ENCODE results near the gene NSG2. TPM values are rescaled to one million over a fixed set of nuclear protein-coding genes. Genes with fewer than 3 reads are reported as not detected.

The NSG2 gene
- total RNA-seq, 1 experiment from 2014 or later: not detected

- Mint-ChIP-seq H3K4me1 (peaks cover 0 to 13% of the 10 kb centered on the region in 2 experiments; a peak in 3 of 4 replicates), H3K4me3 (no peak overlapping the region), H3K27ac (no peak overlapping the region), H3K36me3 (ENCODE audit: insufficient read depth in 1 of 3, low read depth in 3 of 3) (no peaks in the 10 kb centered on the region), H3K27me3 (ENCODE audit: low read depth) (peaks cover 18% of the 10 kb centered on the region), H3K9me3 (peaks cover 0 to 2% of the 10 kb centered on the region in 2 experiments; a peak in 1 of 5 replicates)
- H2AK5ac ChIP-seq (ENCODE audit: insufficient read length, low read length): no peak overlapping the region
- no peak overlapping the region for H3K18ac ChIP-seq (ENCODE audit: insufficient read length, low read depth, low read length)
- no peak overlapping the region for H2AFZ ChIP-seq (ENCODE audit: low read length)
- H2BK120ac ChIP-seq (ENCODE audit: low read depth, low read length, poor library complexity, severe bottlenecking): no peak overlapping the region
- H4K20me1 ChIP-seq (ENCODE audit: control insufficient read depth, insufficient read depth, insufficient read length): no peaks in the 10 kb centered on the region
- no peak overlapping the region for H2BK15ac ChIP-seq (ENCODE audit: low read depth, low read length)
- WGBS (ENCODE audit: extremely low coverage, insufficient read length, low lambda C conversion rate): no CpG with 5 or more reads among the region's 5 CpGs
- no peak overlapping the region for H2BK12ac ChIP-seq (ENCODE audit: insufficient read length, low read depth, low read length)
- H4K91ac ChIP-seq (ENCODE audit: insufficient read length, low read depth, low read length): no peak overlapping the region
- no peaks in the 10 kb centered on the region for H3K79me2 ChIP-seq (ENCODE audit: insufficient read depth, low read length)
- no peak overlapping the region for H4K8ac ChIP-seq (replicated peaks; ENCODE audit: insufficient read length, low read depth, low read length)
- DNase-seq: no peak
- no peak overlapping the region for H2BK20ac ChIP-seq (ENCODE audit: low read depth, low read length, poor library complexity, severe bottlenecking)
- H3K4me1 ChIP-seq (ENCODE audit: insufficient read depth, low read length): no peaks in the 10 kb centered on the region
- H3K9me3 ChIP-seq (ENCODE audit: control insufficient read depth, low read depth, low read length): no peaks in the 10 kb centered on the region
- no peaks in the 10 kb centered on the region for H3K23me2 ChIP-seq (ENCODE audit: insufficient read length, low read depth, low read length, poor library complexity, severe bottlenecking)
- no peak overlapping the region for H3K4me2 ChIP-seq (ENCODE audit: insufficient read depth, insufficient read length, low read length)
- H3K4ac ChIP-seq (ENCODE audit: low read depth, low read length): no peak overlapping the region
- H3K56ac ChIP-seq (ENCODE audit: insufficient read length, low read depth, low read length): no peak overlapping the region
- no peak overlapping the region for H3K14ac ChIP-seq (ENCODE audit: insufficient read depth, low read length)
- H3K9ac ChIP-seq (ENCODE audit: extremely low read depth, insufficient read length, low read length): no peak overlapping the region
- TF ChIP-seq CTCF (conservative IDR thresholded peaks at IDR 0.05): no peak
- no peak overlapping the region for H3K27ac ChIP-seq (ENCODE audit: insufficient read length, low read depth, low read length)
- no peaks in the 10 kb centered on the region for H3K27me3 ChIP-seq (ENCODE audit: insufficient read depth, low read length)
- no peak overlapping the region for H2BK5ac ChIP-seq (ENCODE audit: insufficient read length, low read length)
- H4K5ac ChIP-seq (ENCODE audit: insufficient read length, low read depth, low read length): no peak overlapping the region
- H3K79me1 ChIP-seq (ENCODE audit: insufficient read depth, low read depth, low read length, poor library complexity, severe bottlenecking): no peaks in the 10 kb centered on the region
- no peak overlapping the region for H3K23ac ChIP-seq (ENCODE audit: insufficient read length, low read depth, low read length)
- no peak overlapping the region for H3T11ph ChIP-seq (ENCODE audit: low read length)
These were observed 1.1 kb downstream of the NSG2 start for GRCh38 chr5:174046558-174046957.
